GM23338 (cell line): Measurements from ENCODE around the gene TIMMDC1. TPM values are rescaled to one million over a fixed set of nuclear protein-coding genes. Genes with fewer than 3 reads are reported as not detected.

Experiments
- ATAC-seq: fragments of 200-7000 bp; cut with Tn5 transposase; 3 replicates; pipeline ENCODE4 v1.9.1; 2020
- DNase-seq: peaks from one replicate; pipeline ENCODE4 v3.0.0-alpha.2; 2015; ENCODE audit warnings: low spot score
- H2AFZ ChIP-seq: fragments of 200-600 bp; sonication (generic); 2 replicates; pipeline ENCODE4 v1.8.0; 2016; ENCODE audit warnings: antibody characterized with exemption, mild to moderate bottlenecking, moderate library complexity
- H3F3A ChIP-seq: fragments of 200-600 bp; sonication (generic); replicated peaks from 2 replicates; pipeline ENCODE4 v1.8.0; 2017; ENCODE audit warnings: antibody characterized with exemption, mixed run types, low read depth
- H3K27ac ChIP-seq: fragments of 200-600 bp; sonication (generic); 2 replicates; pipeline ENCODE4 v1.6.1; 2016; ENCODE audit warnings: low read depth
- H3K27me3 ChIP-seq: fragments of 200-600 bp; sonication (generic); 2 replicates; pipeline ENCODE4 v1.8.0; 2016; ENCODE audit warnings: mild to moderate bottlenecking, mixed run types, moderate library complexity; ENCODE audit not compliant: insufficient read depth
- H3K36me3 ChIP-seq: fragments of 200-600 bp; sonication (generic); 2 replicates; pipeline ENCODE4 v1.8.0; 2016; ENCODE audit warnings: mild to moderate bottlenecking; ENCODE audit not compliant: insufficient read depth
- H3K4me1 ChIP-seq: fragments of 200-600 bp; sonication (generic); 2 replicates; pipeline ENCODE4 v1.8.0; 2016; ENCODE audit warnings: mild to moderate bottlenecking, moderate library complexity; ENCODE audit not compliant: insufficient read depth
- H3K4me2 ChIP-seq: fragments of 200-600 bp; sonication (generic); 2 replicates; pipeline ENCODE4 v1.7.1; 2017; ENCODE audit warnings: mixed run types
- H3K4me3 ChIP-seq: fragments of 200-600 bp; sonication (generic); 2 replicates; pipeline ENCODE4 v1.6.1; 2016; ENCODE audit warnings: mixed run types
- H3K79me2 ChIP-seq: fragments of 200-600 bp; sonication (generic); replicated peaks from 2 replicates; pipeline ENCODE4 v1.8.0; 2017; ENCODE audit warnings: mild to moderate bottlenecking; ENCODE audit not compliant: insufficient read depth
- H3K9me2 ChIP-seq: fragments of 200-600 bp; sonication (generic); 2 replicates; pipeline ENCODE4 v1.8.0; 2017; ENCODE audit not compliant: insufficient read depth
- H4K20me1 ChIP-seq: fragments of 200-600 bp; sonication (generic); replicated peaks from 2 replicates; pipeline ENCODE4 v1.8.0; 2017; ENCODE audit warnings: mild to moderate bottlenecking; ENCODE audit not compliant: insufficient read depth
- H3K27ac Mint-ChIP-seq: 2 replicates; pipeline ENCODE4 v1.8.0; 2020; ENCODE audit warnings: inconsistent platforms, mild to moderate bottlenecking, moderate library complexity, mixed read lengths
- H3K27me3 Mint-ChIP-seq: 3 replicates; pipeline ENCODE4 v1.8.0; 2022; ENCODE audit warnings: low read depth, mild to moderate bottlenecking, moderate library complexity, mixed read lengths, inconsistent platforms; ENCODE audit not compliant: insufficient read depth, poor library complexity
- H3K36me3 Mint-ChIP-seq: 3 replicates; pipeline ENCODE4 v1.8.0; 2021; ENCODE audit warnings: low read depth, mild to moderate bottlenecking, inconsistent platforms, moderate library complexity, mixed read lengths
- H3K4me1 Mint-ChIP-seq: 3 replicates; pipeline ENCODE4 v1.8.0; 2020; ENCODE audit warnings: mild to moderate bottlenecking, inconsistent platforms, mixed read lengths
- H3K4me3 Mint-ChIP-seq: 3 replicates; pipeline ENCODE4 v1.8.0; 2021; ENCODE audit warnings: moderate library complexity, mild to moderate bottlenecking, inconsistent platforms, mixed read lengths
- H3K9me3 Mint-ChIP-seq: 3 replicates; pipeline ENCODE4 v1.8.0; 2020; ENCODE audit warnings: moderate library complexity, mild to moderate bottlenecking, inconsistent platforms, mixed read lengths
- CTCF ChIP-seq, 2 experiments: fragments of 200-600 bp in 1 of 2; sonication (generic) in 1 of 2; conservative IDR thresholded peaks; 2 replicates each; pipeline versions ENCODE4 v1.5.1 to v1.6.1; 2016 to 2017; ENCODE audit warnings: antibody characterized with exemption in 2 of 2, low read depth in 2 of 2, mild to moderate bottlenecking in 2 of 2, moderate library complexity in 1 of 2
- EZH2 ChIP-seq: fragments of 200-600 bp; sonication (generic); IDR thresholded peaks from one replicate; pipeline ENCODE4 v1.8.0; 2017; ENCODE audit warnings: antibody characterized with exemption, mild to moderate bottlenecking, low read depth; ENCODE audit not compliant: unreplicated experiment
- EZH2phosphoT487 ChIP-seq: fragments of 200-600 bp; sonication (generic); IDR thresholded peaks from one replicate; pipeline ENCODE4 v1.8.1; 2018; ENCODE audit warnings: antibody characterized with exemption; ENCODE audit not compliant: unreplicated experiment
- JUNB ChIP-seq: IDR thresholded peaks from one replicate; pipeline ENCODE4 v1.6.1; 2016; ENCODE audit warnings: antibody characterized with exemption; ENCODE audit not compliant: unreplicated experiment
- NANOG ChIP-seq: IDR thresholded peaks from 2 replicates; pipeline ENCODE4 v1.6.1; 2016; ENCODE audit warnings: antibody characterized with exemption, borderline replicate concordance
- POLR2AphosphoS5 ChIP-seq: IDR thresholded peaks from 2 replicates; pipeline ENCODE4 v1.6.1; 2016; ENCODE audit warnings: antibody characterized with exemption, low read depth
- STAT1 ChIP-seq: IDR thresholded peaks from one replicate; pipeline ENCODE4 v1.6.1; 2016; ENCODE audit warnings: antibody characterized with exemption; ENCODE audit not compliant: unreplicated experiment
- ZNF331 ChIP-seq: fragments of 250-450 bp; sonication (Bioruptor Pico); IDR thresholded peaks from 2 replicates; pipeline ENCODE4 v1.5.0; 2020; ENCODE audit warnings: low read depth, mild to moderate bottlenecking, moderate library complexity
- polyA plus RNA-seq: library from polyadenylated mRNA; unstranded; fragments of >200 nt; fragmentation: Nextera tagmentation; extraction: Ambion mirVana; gene quantifications from 2 replicates; pipeline ENCODE4 v1.2.1, GENCODE V29; 2016
- total RNA-seq: library from RNA; depleted of rRNA; stranded (reverse); fragments of >200 nt; shearing (Covaris generic); gene quantifications from 2 replicates; pipeline ENCODE4 v1.2.3, GENCODE V29; 2014
- TF ChIP-seq, protein P1 (sequence below): IDR thresholded peaks from one replicate; pipeline ENCODE4 v1.6.1; 2018; ENCODE audit warnings: antibody characterized with exemption; ENCODE audit not compliant: unreplicated experiment

The TIMMDC1 gene
- total and polyA plus RNA-seq, 2 experiments from 2014 or later: 62.2 to 105 TPM

DNA sequence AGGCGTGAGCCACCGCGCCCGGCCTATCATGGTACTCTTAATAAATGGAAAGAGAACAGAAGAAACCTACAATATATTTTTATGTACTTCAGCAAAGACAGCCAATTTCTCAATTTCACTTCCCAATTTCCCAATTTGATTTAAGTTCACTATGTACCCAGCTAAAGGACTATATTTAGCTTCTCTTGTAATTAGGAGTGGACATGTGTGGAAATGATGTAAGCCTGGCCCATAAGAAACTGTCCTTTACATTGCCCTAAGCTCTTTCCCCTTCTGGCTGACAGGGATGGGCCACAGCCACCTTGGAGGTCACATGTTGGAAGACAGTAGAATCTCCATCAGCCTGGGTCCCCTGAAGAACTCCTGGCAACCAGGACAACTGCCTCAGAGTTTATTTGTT is 41.1 kb upstream of the TIMMDC1 start:
- Histone ChIP-seq H3K27me3 (no peaks in the 10 kb centered on the region), H3K79me2 (peaks cover 32% of the 10 kb centered on the region), H3K4me2 (no peak overlapping the region), H2AFZ (no peak overlapping the region), H3F3A (no peaks in the 10 kb centered on the region), H3K27ac (no peak overlapping the region), H3K9me2 (no peaks in the 10 kb centered on the region), H3K4me1 (no peaks in the 10 kb centered on the region), H3K4me3 (no peak overlapping the region), H4K20me1 (peaks cover 18% of the 10 kb centered on the region), H3K36me3 (peaks cover 49% of the 10 kb centered on the region)
- Mint-ChIP-seq H3K27me3 (no peaks in the 10 kb centered on the region), H3K36me3 (peaks cover 69% of the 10 kb centered on the region), H3K9me3 (no peaks in the 10 kb centered on the region), H3K4me3 (no peak overlapping the region), H3K27ac (no peak overlapping the region), H3K4me1 (no peaks in the 10 kb centered on the region; the same call in 2 of the 3 replicates)
- DNase-seq (no peak), ATAC-seq (no peak)
- TF ChIP-seq, protein P1, sequence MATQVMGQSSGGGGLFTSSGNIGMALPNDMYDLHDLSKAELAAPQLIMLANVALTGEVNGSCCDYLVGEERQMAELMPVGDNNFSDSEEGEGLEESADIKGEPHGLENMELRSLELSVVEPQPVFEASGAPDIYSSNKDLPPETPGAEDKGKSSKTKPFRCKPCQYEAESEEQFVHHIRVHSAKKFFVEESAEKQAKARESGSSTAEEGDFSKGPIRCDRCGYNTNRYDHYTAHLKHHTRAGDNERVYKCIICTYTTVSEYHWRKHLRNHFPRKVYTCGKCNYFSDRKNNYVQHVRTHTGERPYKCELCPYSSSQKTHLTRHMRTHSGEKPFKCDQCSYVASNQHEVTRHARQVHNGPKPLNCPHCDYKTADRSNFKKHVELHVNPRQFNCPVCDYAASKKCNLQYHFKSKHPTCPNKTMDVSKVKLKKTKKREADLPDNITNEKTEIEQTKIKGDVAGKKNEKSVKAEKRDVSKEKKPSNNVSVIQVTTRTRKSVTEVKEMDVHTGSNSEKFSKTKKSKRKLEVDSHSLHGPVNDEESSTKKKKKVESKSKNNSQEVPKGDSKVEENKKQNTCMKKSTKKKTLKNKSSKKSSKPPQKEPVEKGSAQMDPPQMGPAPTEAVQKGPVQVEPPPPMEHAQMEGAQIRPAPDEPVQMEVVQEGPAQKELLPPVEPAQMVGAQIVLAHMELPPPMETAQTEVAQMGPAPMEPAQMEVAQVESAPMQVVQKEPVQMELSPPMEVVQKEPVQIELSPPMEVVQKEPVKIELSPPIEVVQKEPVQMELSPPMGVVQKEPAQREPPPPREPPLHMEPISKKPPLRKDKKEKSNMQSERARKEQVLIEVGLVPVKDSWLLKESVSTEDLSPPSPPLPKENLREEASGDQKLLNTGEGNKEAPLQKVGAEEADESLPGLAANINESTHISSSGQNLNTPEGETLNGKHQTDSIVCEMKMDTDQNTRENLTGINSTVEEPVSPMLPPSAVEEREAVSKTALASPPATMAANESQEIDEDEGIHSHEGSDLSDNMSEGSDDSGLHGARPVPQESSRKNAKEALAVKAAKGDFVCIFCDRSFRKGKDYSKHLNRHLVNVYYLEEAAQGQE: no peak

DNA sequence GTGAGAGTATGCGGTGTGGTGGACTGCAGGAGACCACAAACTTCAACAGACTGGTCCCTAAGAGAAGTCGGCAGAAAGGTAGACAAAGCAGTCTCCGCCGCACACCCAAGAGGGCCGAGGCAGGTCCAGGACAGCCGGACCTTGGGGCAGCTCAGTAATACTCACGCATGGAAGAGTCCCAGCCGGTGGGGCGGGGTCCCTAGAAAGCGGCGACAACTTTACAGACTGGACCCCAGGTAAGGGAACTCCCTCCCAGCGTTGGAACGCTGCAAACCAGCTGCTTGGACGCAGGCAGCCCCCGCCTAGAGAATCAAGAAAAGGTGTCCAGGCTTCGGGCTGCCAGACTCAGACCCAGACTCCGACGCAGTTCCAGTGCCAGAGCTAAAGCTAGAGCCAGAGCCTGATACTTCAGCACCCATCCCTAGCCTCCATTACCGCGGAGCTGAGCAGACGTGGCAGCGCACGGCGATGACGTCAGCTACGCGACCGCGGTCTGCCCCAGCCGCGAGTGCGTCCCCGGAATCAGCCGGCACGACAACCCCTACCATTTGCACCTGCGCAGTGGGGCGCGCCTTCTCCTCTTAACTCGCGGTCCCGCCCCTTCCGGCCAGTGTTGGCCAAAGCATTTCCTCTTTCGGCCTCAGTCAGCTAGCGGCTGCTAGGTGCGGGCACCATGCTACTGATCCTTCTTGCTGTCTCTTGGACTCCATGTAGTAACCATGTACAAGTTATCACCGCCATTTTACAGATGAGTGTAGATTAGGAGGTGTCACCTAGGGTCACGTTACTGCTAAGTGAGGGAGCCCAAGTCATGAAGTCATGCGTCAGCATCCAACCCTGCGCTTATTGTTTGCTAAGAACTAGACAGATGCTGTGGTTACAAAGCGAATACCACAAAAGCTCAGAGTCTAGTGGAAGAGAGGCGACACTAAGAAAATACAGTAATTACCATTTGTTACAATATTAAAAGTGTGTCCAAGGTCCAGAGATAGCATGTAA is 34.9 kb upstream of the TIMMDC1 start, which contains the start of gene TMEM39A:
Gene TMEM39A (minus strand): TSS at position 445 of the 999 bp plus-strand sequence. CDS start 1,541 bp downstream, outside the sequence.
- H3K36me3 ChIP-seq: peaks cover 30% of the 10 kb centered on the region
- Mint-ChIP-seq H3K36me3 (peaks cover 29% of the 10 kb centered on the region), H3K4me3 (peak within 1 kb of the TSS; percentile 96), H3K4me1 (peaks cover 17% of the 10 kb centered on the region), H3K27me3 (peaks cover 12% of the 10 kb centered on the region), H3K27ac (peak within 1 kb of the TSS; percentile 96), H3K9me3 (peaks cover 2% of the 10 kb centered on the region; the same call in 2 of the 3 replicates)
- no peaks in the 10 kb centered on the region for H3K9me2 ChIP-seq
- H3K27me3 ChIP-seq: no peaks in the 10 kb centered on the region
- H3K79me2 ChIP-seq: peaks cover 38% of the 10 kb centered on the region
- H3F3A ChIP-seq: no peaks in the 10 kb centered on the region
- H3K4me3 ChIP-seq: peak within 1 kb of the TSS; percentile 100
- ATAC-seq: peak; percentile 97
- DNase-seq: peak; percentile 100
- peak within 1 kb of the TSS; percentile 99 for H3K4me2 ChIP-seq
- H2AFZ ChIP-seq: peak within 1 kb of the TSS; percentile 81; the same call in 1 of the 2 replicates
- peak within 1 kb of the TSS; percentile 88 for H3K27ac ChIP-seq
- H3K4me1 ChIP-seq: peaks cover 4% of the 10 kb centered on the region; the same call in 1 of the 2 replicates
- H4K20me1 ChIP-seq: peaks cover 11% of the 10 kb centered on the region
- TF ChIP-seq EZH2phosphoT487 (no peak), POLR2AphosphoS5 (peak; percentile 99), ZNF331 (CRISPR knock-in tag) (no peak), STAT1 (no peak), JUNB (no peak), NANOG (no peak), EZH2 (no peak), CTCF (conservative IDR thresholded peaks at IDR 0.05; ENCODE audit: low read depth in 2 of 2) (no peak)
- TF ChIP-seq, protein P1: no peak
